ENCODE data around the gene PSORS1C1.

The PSORS1C1 gene

GRCh38 chr6:31171931-31172905 lies 57.6 kb downstream of the PSORS1C1 start:
- no peak for DNase-seq (ENCODE audit: low read depth)
- no peak for TF ChIP-seq CTCF (conservative IDR thresholded peaks at IDR 0.05; ENCODE audit: low read depth, low read length)
- H3K4me3 ChIP-seq (ENCODE audit: low read depth, low read length), result no peak overlapping the region

- DNase-seq (ENCODE audit: low read depth), result no peak
- no peak for TF ChIP-seq CTCF (conservative IDR thresholded peaks at IDR 0.05; ENCODE audit: low read depth, low read length)
- no peak overlapping the region for H3K4me3 ChIP-seq (ENCODE audit: low read depth, low read length)
Observed at GRCh38 chr6:31172973-31173384, 58.4 kb downstream of the PSORS1C1 start.

GRCh38 chr6:31173406-31173805 lies 58.8 kb downstream of the PSORS1C1 start:
- TF ChIP-seq CTCF (conservative IDR thresholded peaks at IDR 0.05; ENCODE audit: low read depth, low read length), result no peak
- H3K4me3 ChIP-seq (ENCODE audit: low read depth, low read length), result no peak overlapping the region
- DNase-seq (ENCODE audit: low read depth), result peak; percentile 11

- H3K4me3 ChIP-seq (ENCODE audit: low read depth, low read length), result no peak overlapping the region
- TF ChIP-seq CTCF (conservative IDR thresholded peaks at IDR 0.05; ENCODE audit: low read depth, low read length), result no peak
- DNase-seq (ENCODE audit: low read depth), result no peak
Observed at GRCh38 chr6:31174378-31174777, 59.8 kb downstream of the PSORS1C1 start.

- DNase-seq (ENCODE audit: low read depth), result no peak
- TF ChIP-seq CTCF (conservative IDR thresholded peaks at IDR 0.05; ENCODE audit: low read depth, low read length), result no peak
Observed at GRCh38 chr6:31175971-31176370, 61.4 kb downstream of the PSORS1C1 start.

GRCh38 chr6:31178143-31179041 lies 63.8 kb downstream of the PSORS1C1 start:
- DNase-seq (ENCODE audit: low read depth), result peak; percentile 39
- H3K4me3 ChIP-seq (ENCODE audit: low read depth, low read length), result no peak overlapping the region
- no peak for TF ChIP-seq CTCF (conservative IDR thresholded peaks at IDR 0.05; ENCODE audit: low read depth, low read length)

More at GRCh38 chr6:31175971-31176370, 61.4 kb downstream of the PSORS1C1 start:
- H3K4me3 ChIP-seq (ENCODE audit: low read depth, low read length), result no peak overlapping the region
